ENCODE measurements around the gene FADS3. TPM values are rescaled to one million over a fixed set of nuclear protein-coding genes. Genes with fewer than 3 reads are reported as not detected.
A peak's percentile ranks its signal among the peaks of the same experiment; 100 is the strongest.
"Not testable (repeated sequence)": the region's sequence is repeated elsewhere in the genome, so short reads cannot be mapped to it uniquely, and the experiment has no call there.

The FADS3 gene
- total and polyA plus RNA-seq, 2 experiments from 2014 or later = 44.4 to 73.5 TPM

DNA sequence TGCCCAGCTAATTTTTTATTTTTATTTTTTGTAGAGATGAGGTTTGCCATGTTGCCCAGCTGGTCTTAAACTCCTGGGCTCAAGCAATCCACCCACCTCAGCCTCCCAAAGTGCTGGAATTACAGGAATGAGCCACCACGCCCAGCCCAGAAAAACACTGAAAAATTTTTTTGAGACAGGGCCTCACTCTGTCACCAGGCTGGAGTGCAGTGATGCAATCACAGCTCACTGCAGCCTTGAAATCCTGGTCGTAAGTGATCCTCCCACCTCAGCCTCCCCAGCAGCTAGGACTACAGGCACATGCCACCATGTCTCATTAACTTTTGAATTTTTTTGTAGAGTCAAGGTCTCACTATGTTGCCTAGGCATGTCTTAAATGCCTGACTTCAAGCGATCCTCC, 9.1 kb downstream of the FADS3 start:
- not testable (repeated sequence) for H3K9me2 ChIP-seq (ENCODE audit: insufficient read depth); H3K36me3 Mint-ChIP-seq (ENCODE audit: low read depth); H3K27ac ChIP-seq (ENCODE audit: low read depth); H4K20me1 ChIP-seq (replicated peaks; ENCODE audit: insufficient read depth); H3K79me2 ChIP-seq (replicated peaks; ENCODE audit: insufficient read depth); DNase-seq (ENCODE audit: low spot score); ATAC-seq; H3K4me3 Mint-ChIP-seq; H3K9me3 Mint-ChIP-seq; H3K4me2 ChIP-seq; H3K27ac Mint-ChIP-seq; H3K36me3 ChIP-seq (ENCODE audit: insufficient read depth); H3F3A ChIP-seq (replicated peaks; ENCODE audit: low read depth); H3K27me3 ChIP-seq (ENCODE audit: insufficient read depth); H2AFZ ChIP-seq; H3K4me3 ChIP-seq; H3K27me3 Mint-ChIP-seq (ENCODE audit: insufficient read depth, low read depth, poor library complexity)
- H3K4me1 Mint-ChIP-seq = peaks cover 33% of the 10 kb centered on the region
- H3K4me1 ChIP-seq (ENCODE audit: insufficient read depth) = peaks cover 18% of the 10 kb centered on the region

DNA sequence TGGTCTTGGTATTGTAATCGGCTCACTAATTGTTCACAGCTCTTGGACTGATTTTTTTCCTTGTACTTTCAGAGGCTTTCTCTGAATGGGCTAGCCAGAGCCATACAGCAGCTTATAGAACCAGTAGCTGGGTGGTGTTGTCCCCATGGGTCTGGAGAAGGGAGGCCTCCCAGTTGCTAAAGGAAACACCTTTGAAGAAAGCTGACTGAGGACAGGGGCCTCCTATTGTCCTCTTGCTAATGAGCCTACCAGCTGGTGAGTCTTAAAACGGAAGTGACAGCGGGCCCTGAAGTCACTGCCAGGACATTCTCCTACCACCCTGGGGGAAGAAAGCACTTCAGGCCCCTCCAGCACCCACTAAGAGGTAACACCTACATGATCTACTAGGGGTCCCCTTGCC, 9.9 kb downstream of the FADS3 start:
- Histone ChIP-seq H3K9me2 (ENCODE audit: insufficient read depth) (no peaks in the 10 kb centered on the region), H3K27me3 (ENCODE audit: insufficient read depth) (no peaks in the 10 kb centered on the region), H4K20me1 (replicated peaks; ENCODE audit: insufficient read depth) (no peaks in the 10 kb centered on the region), H3K4me1 (ENCODE audit: insufficient read depth) (peaks cover 18% of the 10 kb centered on the region), H2AFZ (no peak overlapping the region), H3K36me3 (ENCODE audit: insufficient read depth) (no peaks in the 10 kb centered on the region), H3K4me2 (peak overlapping the region; percentile 65), H3K79me2 (replicated peaks; ENCODE audit: insufficient read depth) (no peaks in the 10 kb centered on the region), H3K4me3 (peak overlapping the region; percentile 18; the same call in 1 of the 2 replicates), H3F3A (replicated peaks; ENCODE audit: low read depth) (no peaks in the 10 kb centered on the region), H3K27ac (ENCODE audit: low read depth) (no peak overlapping the region)
- peak; percentile 66 for ATAC-seq
- TF ChIP-seq CREB1 (CRISPR knock-in tag; IDR thresholded peaks at IDR 0.05; ENCODE audit: low read depth) (peak; percentile 36; the same call in 1 of the 2 replicates), EZH2phosphoT487 (IDR thresholded peaks at IDR 0.05; ENCODE audit: unreplicated experiment) (no peak), ZNF331 (CRISPR knock-in tag; IDR thresholded peaks at IDR 0.05; ENCODE audit: low read depth) (no peak), STAT1 (IDR thresholded peaks at IDR 0.05; ENCODE audit: unreplicated experiment) (no peak), ZNF114 (CRISPR knock-in tag; IDR thresholded peaks at IDR 0.05) (no peak)
- TF ChIP-seq, protein P1, sequence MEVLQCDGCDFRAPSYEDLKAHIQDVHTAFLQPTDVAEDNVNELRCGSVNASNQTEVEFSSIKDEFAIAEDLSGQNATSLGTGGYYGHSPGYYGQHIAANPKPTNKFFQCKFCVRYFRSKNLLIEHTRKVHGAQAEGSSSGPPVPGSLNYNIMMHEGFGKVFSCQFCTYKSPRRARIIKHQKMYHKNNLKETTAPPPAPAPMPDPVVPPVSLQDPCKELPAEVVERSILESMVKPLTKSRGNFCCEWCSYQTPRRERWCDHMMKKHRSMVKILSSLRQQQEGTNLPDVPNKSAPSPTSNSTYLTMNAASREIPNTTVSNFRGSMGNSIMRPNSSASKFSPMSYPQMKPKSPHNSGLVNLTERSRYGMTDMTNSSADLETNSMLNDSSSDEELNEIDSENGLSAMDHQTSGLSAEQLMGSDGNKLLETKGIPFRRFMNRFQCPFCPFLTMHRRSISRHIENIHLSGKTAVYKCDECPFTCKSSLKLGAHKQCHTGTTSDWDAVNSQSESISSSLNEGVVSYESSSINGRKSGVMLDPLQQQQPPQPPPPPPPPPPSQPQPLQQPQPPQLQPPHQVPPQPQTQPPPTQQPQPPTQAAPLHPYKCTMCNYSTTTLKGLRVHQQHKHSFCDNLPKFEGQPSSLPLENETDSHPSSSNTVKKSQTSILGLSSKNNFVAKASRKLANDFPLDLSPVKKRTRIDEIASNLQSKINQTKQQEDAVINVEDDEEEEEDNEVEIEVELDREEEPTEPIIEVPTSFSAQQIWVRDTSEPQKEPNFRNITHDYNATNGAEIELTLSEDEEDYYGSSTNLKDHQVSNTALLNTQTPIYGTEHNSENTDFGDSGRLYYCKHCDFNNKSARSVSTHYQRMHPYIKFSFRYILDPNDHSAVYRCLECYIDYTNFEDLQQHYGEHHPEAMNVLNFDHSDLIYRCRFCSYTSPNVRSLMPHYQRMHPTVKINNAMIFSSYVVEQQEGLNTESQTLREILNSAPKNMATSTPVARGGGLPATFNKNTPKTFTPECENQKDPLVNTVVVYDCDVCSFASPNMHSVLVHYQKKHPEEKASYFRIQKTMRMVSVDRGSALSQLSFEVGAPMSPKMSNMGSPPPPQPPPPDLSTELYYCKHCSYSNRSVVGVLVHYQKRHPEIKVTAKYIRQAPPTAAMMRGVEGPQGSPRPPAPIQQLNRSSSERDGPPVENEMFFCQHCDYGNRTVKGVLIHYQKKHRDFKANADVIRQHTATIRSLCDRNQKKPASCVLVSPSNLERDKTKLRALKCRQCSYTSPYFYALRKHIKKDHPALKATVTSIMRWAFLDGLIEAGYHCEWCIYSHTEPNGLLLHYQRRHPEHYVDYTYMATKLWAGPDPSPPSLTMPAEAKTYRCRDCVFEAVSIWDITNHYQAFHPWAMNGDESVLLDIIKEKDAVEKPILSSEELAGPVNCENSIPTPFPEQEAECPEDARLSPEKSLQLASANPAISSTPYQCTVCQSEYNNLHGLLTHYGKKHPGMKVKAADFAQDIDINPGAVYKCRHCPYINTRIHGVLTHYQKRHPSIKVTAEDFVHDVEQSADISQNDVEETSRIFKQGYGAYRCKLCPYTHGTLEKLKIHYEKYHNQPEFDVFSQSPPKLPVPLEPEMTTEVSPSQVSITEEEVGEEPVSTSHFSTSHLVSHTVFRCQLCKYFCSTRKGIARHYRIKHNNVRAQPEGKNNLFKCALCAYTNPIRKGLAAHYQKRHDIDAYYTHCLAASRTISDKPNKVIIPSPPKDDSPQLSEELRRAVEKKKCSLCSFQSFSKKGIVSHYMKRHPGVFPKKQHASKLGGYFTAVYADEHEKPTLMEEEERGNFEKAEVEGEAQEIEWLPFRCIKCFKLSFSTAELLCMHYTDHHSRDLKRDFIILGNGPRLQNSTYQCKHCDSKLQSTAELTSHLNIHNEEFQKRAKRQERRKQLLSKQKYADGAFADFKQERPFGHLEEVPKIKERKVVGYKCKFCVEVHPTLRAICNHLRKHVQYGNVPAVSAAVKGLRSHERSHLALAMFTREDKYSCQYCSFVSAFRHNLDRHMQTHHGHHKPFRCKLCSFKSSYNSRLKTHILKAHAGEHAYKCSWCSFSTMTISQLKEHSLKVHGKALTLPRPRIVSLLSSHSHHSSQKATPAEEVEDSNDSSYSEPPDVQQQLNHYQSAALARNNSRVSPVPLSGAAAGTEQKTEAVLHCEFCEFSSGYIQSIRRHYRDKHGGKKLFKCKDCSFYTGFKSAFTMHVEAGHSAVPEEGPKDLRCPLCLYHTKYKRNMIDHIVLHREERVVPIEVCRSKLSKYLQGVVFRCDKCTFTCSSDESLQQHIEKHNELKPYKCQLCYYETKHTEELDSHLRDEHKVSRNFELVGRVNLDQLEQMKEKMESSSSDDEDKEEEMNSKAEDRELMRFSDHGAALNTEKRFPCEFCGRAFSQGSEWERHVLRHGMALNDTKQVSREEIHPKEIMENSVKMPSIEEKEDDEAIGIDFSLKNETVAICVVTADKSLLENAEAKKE (CRISPR knock-in tag; IDR thresholded peaks at IDR 0.05) = 0 out of 2 replicates have a peak, but pooled peaks have one; percentile 53
- Mint-ChIP-seq H3K27me3 (ENCODE audit: insufficient read depth, low read depth, poor library complexity) (peaks cover 4% of the 10 kb centered on the region), H3K9me3 (no peaks in the 10 kb centered on the region), H3K27ac (peak overlapping the region; percentile 16; the same call in 1 of the 2 replicates), H3K36me3 (ENCODE audit: low read depth) (peaks cover 5% of the 10 kb centered on the region; the same call in 2 of the 3 replicates), H3K4me3 (no peak overlapping the region), H3K4me1 (peaks cover 32% of the 10 kb centered on the region)
- peak; percentile 78 for DNase-seq (ENCODE audit: low spot score)
